22Rv1 (cell line): Measurements from ENCODE around the gene PC.

Source experiments
- ZFX ChIP-seq: fragments of 450-650 bp; IDR thresholded peaks from 2 replicates; pipeline ENCODE4 v1.6.1; 2017; ENCODE audit warnings: antibody characterized with exemption, borderline replicate concordance
- TF ChIP-seq, protein P1 (sequence below): fragments of 450-650 bp; IDR thresholded peaks from 2 replicates; pipeline ENCODE4 v1.5.1; 2017; ENCODE audit warnings: mild to moderate bottlenecking

DNA sequence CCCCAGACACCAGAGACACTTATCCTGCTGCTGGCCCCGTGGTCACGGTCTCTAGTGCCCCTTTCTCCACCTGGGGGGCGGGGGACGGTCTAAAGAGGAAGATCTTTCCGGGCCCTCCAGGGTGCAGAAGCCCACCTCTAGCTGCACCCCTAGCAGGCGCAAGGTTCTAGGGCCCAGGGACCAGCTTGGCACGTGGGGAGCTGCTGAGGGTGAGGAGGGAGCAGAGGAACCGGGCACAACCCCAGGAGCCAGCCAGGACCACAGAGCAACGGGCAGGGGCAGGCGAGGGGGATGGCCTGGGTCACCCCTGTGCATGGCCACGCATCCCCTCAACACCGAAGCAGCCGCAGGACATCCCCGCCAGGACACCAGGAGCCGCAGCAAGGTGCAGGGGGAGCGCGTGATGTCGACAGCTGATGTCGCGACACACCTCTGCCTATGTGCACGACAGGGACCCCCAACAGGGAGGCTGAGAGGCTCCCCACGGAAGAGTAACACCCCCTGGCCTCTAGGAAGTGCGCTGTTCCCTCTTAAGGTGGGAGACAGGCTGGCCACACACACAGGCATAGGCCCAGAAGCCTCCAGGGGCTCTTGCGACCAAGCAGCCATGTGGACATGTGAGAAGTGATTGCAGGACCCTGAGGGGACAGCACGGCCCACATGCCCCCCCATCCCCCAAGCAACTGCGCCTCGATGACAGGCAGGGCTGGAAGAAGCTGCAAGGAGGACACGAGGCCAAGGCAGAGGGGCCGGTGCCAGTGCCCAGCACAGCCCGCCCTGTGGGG lies 96.2 kb downstream of the PC start:
- TF ChIP-seq, protein P1, sequence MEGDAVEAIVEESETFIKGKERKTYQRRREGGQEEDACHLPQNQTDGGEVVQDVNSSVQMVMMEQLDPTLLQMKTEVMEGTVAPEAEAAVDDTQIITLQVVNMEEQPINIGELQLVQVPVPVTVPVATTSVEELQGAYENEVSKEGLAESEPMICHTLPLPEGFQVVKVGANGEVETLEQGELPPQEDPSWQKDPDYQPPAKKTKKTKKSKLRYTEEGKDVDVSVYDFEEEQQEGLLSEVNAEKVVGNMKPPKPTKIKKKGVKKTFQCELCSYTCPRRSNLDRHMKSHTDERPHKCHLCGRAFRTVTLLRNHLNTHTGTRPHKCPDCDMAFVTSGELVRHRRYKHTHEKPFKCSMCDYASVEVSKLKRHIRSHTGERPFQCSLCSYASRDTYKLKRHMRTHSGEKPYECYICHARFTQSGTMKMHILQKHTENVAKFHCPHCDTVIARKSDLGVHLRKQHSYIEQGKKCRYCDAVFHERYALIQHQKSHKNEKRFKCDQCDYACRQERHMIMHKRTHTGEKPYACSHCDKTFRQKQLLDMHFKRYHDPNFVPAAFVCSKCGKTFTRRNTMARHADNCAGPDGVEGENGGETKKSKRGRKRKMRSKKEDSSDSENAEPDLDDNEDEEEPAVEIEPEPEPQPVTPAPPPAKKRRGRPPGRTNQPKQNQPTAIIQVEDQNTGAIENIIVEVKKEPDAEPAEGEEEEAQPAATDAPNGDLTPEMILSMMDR = no peak
- TF ChIP-seq ZFX = no peak
